ENCODE data around the gene RASGEF1C.

RASGEF1C gene

GRCh38 chr5:180119031-180119902 is 89.7 kb downstream of the RASGEF1C start:
- H3K4me3 Mint-ChIP-seq = no peak overlapping the region
- no peaks in the 10 kb centered on the region for H3K36me3 Mint-ChIP-seq (ENCODE audit: low read depth)
- no peaks in the 10 kb centered on the region for H3K4me1 Mint-ChIP-seq (ENCODE audit: low read depth)
- no peaks in the 10 kb centered on the region for H3K9me3 Mint-ChIP-seq
- H3K27ac Mint-ChIP-seq = no peak overlapping the region
- peaks cover 12% of the 10 kb centered on the region for H3K27me3 Mint-ChIP-seq

GRCh38 chr5:180118391-180118791 is 90.6 kb downstream of the RASGEF1C start:
- Mint-ChIP-seq H3K4me3 (no peak overlapping the region), H3K9me3 (no peaks in the 10 kb centered on the region), H3K4me1 (ENCODE audit: low read depth) (no peaks in the 10 kb centered on the region), H3K27ac (no peak overlapping the region), H3K27me3 (peaks cover 9% of the 10 kb centered on the region), H3K36me3 (ENCODE audit: low read depth) (no peaks in the 10 kb centered on the region)

DNA sequence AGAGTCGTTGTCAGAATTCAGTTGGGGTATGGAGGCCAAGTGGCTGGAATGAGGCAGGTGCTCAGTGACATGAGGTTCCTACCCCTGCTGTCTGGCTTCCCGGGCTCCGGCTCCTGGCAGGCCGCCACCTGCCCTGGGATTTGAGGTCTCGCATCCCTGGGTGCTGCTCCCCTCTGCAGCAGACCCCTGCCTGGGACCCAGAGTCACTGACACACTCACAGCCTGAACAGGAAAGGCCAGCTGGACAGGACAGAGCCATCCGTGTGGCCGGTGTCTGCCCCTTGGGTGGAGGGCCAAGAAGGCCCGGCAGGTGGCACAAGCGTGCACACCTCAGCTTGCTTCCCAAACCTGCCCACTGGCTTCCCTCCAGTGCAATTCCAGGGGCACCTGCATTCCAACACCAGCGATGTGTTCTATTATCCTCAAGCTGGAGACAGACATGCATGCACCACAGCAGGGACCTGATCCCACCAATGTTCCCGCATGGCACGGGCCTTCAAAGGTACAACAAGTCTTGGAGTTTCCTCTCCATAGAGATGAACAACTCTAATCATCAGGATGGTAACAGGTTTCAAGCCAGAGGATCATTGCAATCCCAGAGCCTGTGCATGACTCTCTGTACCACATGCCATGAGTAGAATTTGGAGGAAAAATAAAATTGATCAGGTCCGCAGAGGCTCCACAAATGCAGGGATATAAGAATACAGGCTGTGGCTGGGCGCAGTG is 91.8 kb downstream of the RASGEF1C start:
- H3K27ac Mint-ChIP-seq = no peak overlapping the region
- no peak overlapping the region for H3K4me3 Mint-ChIP-seq
- no peaks in the 10 kb centered on the region for H3K27me3 Mint-ChIP-seq
- H3K4me1 Mint-ChIP-seq (ENCODE audit: low read depth) = no peaks in the 10 kb centered on the region
- H3K36me3 Mint-ChIP-seq (ENCODE audit: low read depth) = no peaks in the 10 kb centered on the region
- H3K9me3 Mint-ChIP-seq = no peaks in the 10 kb centered on the region

DNA sequence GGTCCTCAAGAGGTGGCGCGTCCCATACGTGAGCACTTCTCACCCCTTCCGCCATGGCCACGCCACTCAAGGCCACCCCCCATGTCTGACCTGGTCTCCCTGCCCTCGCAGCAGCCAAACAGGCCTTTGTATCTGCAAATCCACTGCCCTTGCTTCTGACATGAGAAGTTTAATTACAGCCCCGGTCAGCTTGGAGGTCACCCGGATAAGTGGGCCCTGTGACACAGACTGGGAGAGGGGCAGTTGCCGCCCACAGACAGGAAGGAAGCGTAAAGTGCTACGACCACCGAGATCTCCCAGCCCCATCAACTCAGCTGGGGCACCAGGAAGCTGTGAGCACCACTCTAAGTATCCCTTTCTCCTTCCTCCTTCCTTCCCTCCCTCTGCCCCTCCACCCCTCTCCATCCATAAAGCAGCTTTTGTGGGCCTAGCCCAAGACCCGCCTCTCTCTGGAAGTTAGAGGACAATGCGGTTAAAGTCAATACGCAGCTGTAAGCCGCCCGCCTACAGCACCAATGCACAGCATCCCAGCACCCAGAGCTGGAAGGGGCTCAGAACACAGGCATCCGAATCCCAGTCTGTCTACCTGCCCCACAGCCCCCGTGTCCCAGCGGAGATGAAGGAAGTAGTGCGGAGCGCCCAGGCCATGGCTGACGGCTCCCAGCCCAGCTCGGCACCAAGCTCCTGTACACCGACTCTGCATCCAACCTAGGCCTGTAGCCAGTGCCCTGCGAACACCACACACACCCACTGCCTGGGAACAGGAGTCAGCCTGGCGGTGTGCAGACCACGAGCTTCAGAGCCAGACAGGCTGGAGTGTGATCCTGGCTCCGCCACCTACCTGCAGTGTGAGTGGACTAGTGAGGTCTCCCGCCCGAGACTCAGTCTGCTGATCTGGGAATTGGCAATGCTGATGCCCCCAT is 92.7 kb downstream of the RASGEF1C start:
- Mint-ChIP-seq H3K9me3 (no peaks in the 10 kb centered on the region), H3K27ac (no peak overlapping the region), H3K4me3 (no peak overlapping the region), H3K27me3 (no peaks in the 10 kb centered on the region), H3K36me3 (ENCODE audit: low read depth) (no peaks in the 10 kb centered on the region), H3K4me1 (ENCODE audit: low read depth) (no peaks in the 10 kb centered on the region)

DNA sequence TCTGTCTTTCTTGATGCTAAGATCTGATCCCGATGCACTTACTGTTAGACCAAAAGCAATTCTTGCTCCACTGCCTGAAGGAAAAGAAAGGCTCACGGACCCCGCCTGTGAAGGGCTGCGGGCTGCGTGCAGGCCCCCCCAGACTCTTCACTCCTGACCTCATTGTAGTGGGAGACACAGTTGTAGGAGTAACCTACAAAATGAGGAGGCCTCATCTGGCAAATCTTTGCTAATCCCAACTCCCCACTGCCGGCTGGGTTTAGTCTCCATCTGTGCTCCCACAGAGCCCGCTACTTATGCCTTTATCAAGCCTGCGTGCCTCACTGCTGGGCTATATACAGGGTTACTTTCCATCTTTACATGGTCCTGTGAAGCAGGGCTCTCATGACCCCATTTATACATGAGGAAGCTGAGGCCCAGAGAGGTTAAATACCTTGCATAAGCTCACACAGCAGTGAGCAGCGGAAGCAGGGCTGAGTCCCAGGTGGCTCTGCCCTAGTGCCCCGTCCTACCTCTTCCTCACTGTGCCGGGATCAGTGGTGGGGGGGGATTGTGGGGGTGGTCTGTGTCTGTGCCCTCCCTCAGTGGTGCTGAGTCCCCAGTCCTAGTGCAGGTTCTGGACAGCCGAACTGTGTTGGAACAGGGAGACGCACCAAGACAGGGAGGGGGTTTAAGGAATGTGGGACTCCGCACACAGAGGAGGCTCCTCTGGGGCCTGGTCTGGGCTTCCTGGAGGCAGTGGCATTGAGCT is 93.5 kb downstream of the RASGEF1C start:
- Mint-ChIP-seq H3K9me3 (no peaks in the 10 kb centered on the region), H3K4me1 (ENCODE audit: low read depth) (no peaks in the 10 kb centered on the region), H3K36me3 (ENCODE audit: low read depth) (no peaks in the 10 kb centered on the region)

DNA sequence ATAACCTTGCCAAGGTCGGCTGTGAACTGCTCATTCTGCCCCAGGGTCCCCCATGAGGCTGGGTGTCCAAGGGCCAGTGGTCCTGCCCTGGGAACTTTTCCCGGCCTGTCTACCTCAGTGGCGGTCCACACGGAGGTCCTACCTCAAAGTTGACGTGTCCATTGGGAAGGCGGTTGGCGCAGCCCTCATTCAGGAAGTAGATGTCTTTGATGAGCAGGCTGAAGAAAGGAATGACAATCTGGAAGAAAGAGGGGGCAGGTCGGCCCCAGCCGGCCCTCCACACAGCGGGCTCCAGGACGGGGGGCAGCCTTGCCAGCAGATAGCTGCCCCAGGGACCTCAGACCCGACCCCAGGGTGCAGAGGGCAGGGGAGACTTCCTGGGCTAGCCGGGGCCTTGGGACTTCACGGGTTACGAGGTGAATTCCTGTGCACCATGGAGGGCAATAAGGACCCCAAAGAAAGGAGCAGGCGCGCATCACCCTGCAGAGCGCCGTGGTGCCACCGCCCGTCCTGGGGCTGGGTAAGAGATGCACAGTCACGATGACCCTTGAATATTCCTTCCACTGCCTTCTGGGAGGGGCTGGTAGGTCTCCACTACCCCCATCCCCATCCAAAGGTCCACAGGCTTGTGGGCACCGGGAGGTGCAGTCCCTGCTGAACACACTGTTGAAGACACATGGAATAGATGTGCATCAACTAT is 94.6 kb downstream of the RASGEF1C start:
- no peaks in the 10 kb centered on the region for H3K36me3 Mint-ChIP-seq (ENCODE audit: low read depth)
- H3K4me3 Mint-ChIP-seq = no peak overlapping the region
- no peaks in the 10 kb centered on the region for H3K27me3 Mint-ChIP-seq
- no peak overlapping the region for H3K27ac Mint-ChIP-seq
- no peaks in the 10 kb centered on the region for H3K9me3 Mint-ChIP-seq
- H3K4me1 Mint-ChIP-seq (ENCODE audit: low read depth) = no peaks in the 10 kb centered on the region

More for the DNA sequence above, 93.5 kb downstream of the RASGEF1C start:
- H3K27me3 Mint-ChIP-seq = no peaks in the 10 kb centered on the region
- H3K4me3 Mint-ChIP-seq = no peak overlapping the region
- H3K27ac Mint-ChIP-seq = no peak overlapping the region

- no peaks in the 10 kb centered on the region for H3K36me3 Mint-ChIP-seq (ENCODE audit: low read depth)
- H3K4me1 Mint-ChIP-seq (ENCODE audit: low read depth) = no peaks in the 10 kb centered on the region
- no peak overlapping the region for H3K4me3 Mint-ChIP-seq
- no peak overlapping the region for H3K27ac Mint-ChIP-seq
- no peaks in the 10 kb centered on the region for H3K9me3 Mint-ChIP-seq
- no peaks in the 10 kb centered on the region for H3K27me3 Mint-ChIP-seq
Measured at GRCh38 chr5:180113660-180114303, 95.2 kb downstream of the RASGEF1C start.

DNA sequence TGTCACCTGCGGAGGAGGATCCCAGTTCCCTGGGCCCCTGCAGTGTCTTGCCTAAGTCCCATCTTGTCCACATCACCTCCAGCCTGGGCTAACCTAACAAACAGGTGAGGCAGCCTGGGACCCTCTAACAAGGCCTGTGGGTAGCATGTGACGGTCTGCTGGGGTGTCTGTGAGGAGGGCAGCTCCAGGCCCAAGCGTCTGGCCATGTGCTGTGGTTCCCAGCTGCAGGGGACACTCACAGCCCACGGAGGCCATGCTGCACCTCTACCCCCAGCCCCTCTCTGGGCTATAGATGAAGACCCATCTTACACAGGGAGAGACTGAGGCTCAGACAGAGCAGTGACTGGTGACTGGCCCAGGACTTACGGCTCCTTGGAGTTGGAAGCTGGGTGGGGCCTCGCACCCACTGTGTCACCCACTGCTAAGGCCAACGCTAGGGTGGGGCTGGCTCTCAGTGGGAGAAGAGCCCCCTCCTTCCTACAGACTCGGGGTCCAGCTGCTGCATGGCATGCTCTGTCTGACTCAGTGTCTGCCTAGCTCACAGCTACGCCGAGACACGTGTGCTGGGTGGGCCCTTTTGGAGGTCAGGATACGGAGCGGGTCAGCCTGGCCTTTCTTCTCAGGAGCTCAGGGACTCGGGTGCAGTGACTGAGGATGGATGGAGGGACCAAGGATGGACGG is 96.7 kb downstream of the RASGEF1C start:
- H3K4me3 Mint-ChIP-seq = no peak overlapping the region
- H3K9me3 Mint-ChIP-seq = peaks cover 5% of the 10 kb centered on the region
- no peaks in the 10 kb centered on the region for H3K36me3 Mint-ChIP-seq (ENCODE audit: low read depth)
- H3K27me3 Mint-ChIP-seq = no peaks in the 10 kb centered on the region
- no peak overlapping the region for H3K27ac Mint-ChIP-seq
- H3K4me1 Mint-ChIP-seq (ENCODE audit: low read depth) = no peaks in the 10 kb centered on the region

GRCh38 chr5:180111273-180112002 is 97.6 kb downstream of the RASGEF1C start:
- Mint-ChIP-seq H3K27ac (no peak overlapping the region), H3K27me3 (peaks cover 7% of the 10 kb centered on the region), H3K4me1 (ENCODE audit: low read depth) (no peaks in the 10 kb centered on the region), H3K9me3 (peaks cover 14% of the 10 kb centered on the region), H3K4me3 (no peak overlapping the region), H3K36me3 (ENCODE audit: low read depth) (no peaks in the 10 kb centered on the region)

GRCh38 chr5:180109920-180110319 is 99.1 kb downstream of the RASGEF1C start:
- Mint-ChIP-seq H3K36me3 (ENCODE audit: low read depth) (no peaks in the 10 kb centered on the region), H3K27ac (no peak overlapping the region), H3K27me3 (peaks cover 9% of the 10 kb centered on the region), H3K4me1 (ENCODE audit: low read depth) (no peaks in the 10 kb centered on the region), H3K4me3 (no peak overlapping the region), H3K9me3 (peaks cover 17% of the 10 kb centered on the region)

DNA sequence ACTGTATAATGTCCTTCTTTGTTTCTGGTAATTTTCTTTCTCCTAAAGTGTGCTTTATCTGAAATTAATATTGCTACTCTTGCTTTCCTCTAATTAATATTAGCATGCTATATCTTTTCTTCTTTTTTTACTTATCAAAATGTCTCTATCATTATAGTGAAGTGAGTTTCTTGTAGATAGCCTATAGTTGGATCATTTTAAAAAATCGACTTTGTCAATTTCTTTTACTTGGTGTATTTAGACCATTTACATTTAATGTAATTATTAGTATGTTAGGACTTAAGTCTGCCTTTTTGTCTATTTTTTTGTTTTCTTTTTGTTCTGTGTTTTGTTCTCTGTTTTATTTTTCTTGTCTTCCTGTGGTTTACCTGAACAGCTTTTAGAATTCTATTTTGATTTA is 102.0 kb downstream of the RASGEF1C start:
- peaks cover 17% of the 10 kb centered on the region for H3K9me3 Mint-ChIP-seq
- no peaks in the 10 kb centered on the region for H3K36me3 Mint-ChIP-seq (ENCODE audit: low read depth)
- H3K4me3 Mint-ChIP-seq = no peak overlapping the region

GRCh38 chr5:180105827-180106312 is 103.1 kb downstream of the RASGEF1C start:
- H3K36me3 Mint-ChIP-seq (ENCODE audit: low read depth) = no peaks in the 10 kb centered on the region
- no peaks in the 10 kb centered on the region for H3K4me1 Mint-ChIP-seq (ENCODE audit: low read depth)
- H3K27me3 Mint-ChIP-seq = peaks cover 9% of the 10 kb centered on the region
- H3K27ac Mint-ChIP-seq = no peak overlapping the region
- no peak overlapping the region for H3K4me3 Mint-ChIP-seq
- peaks cover 17% of the 10 kb centered on the region for H3K9me3 Mint-ChIP-seq

More for the DNA sequence above, 102.0 kb downstream of the RASGEF1C start:
- no peak overlapping the region for H3K27ac Mint-ChIP-seq
- H3K4me1 Mint-ChIP-seq (ENCODE audit: low read depth) = no peaks in the 10 kb centered on the region
- H3K27me3 Mint-ChIP-seq = peaks cover 9% of the 10 kb centered on the region
